Measurements from ENCODE around the gene REX1BD. TPM values are rescaled to one million over a fixed set of nuclear protein-coding genes. Genes with fewer than 3 reads are reported as not detected.

Gene REX1BD
- total and polyA plus RNA-seq, 2 of the 13 experiments (the other 11 are each of a cell fraction or from before 2014, with no cell fraction given), result 7.5 to 25.4 TPM

DNA sequence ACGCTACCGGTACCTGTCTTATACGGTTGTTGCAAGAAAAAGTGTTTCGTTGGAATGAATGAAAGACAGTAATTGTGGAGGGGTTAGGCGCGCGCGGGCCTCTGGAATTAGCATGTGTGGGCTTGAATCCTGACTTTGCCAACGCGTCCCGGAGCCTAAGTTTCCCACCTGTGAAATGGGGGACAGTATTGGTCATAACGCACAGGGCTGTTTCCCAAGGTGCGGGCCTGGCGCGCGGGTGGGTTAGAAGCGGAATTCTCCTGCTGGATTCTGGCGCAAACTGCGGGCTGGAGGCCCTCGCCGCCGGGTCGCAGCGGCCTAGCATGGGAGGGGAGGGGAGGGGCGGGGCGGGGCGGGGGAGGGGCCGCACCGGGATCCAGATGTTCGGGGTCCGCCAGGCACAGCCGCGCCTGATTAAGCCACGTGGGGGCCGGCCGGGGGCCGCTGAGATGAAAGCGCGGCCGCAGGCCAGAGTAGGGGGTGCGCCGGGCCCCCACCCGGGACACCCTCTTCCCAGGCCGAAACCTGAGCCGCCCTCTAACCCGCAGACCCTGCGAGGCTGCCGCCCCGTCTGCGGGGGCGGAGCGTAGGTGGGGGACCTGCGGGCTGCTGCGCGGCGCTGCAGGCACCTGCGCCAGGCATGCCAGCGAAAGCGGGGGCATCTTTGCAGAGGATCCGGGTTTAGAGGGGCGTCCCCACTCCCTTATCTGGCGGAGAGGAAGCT, 22.9 kb downstream of the REX1BD start (continued):
- TF ChIP-seq ZNF615 (CRISPR knock-in tag; IDR thresholded peaks at IDR 0.05; ENCODE audit: borderline replicate concordance), result no peak
- TF ChIP-seq MYC (CRISPR knock-in tag; IDR thresholded peaks at IDR 0.05; ENCODE audit: borderline replicate concordance), result peak; percentile 53
- TF ChIP-seq, protein P1, sequence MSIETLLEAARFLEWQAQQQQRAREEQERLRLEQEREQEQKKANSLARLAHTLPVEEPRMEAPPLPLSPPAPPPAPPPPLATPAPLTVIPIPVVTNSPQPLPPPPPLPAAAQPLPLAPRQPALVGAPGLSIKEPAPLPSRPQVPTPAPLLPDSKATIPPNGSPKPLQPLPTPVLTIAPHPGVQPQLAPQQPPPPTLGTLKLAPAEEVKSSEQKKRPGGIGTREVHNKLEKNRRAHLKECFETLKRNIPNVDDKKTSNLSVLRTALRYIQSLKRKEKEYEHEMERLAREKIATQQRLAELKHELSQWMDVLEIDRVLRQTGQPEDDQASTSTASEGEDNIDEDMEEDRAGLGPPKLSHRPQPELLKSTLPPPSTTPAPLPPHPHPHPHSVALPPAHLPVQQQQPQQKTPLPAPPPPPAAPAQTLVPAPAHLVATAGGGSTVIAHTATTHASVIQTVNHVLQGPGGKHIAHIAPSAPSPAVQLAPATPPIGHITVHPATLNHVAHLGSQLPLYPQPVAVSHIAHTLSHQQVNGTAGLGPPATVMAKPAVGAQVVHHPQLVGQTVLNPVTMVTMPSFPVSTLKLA (IDR thresholded peaks at IDR 0.05), result no peak
- TF ChIP-seq ZNF773 (CRISPR knock-in tag; IDR thresholded peaks at IDR 0.05; ENCODE audit: borderline replicate concordance), result no peak
- TF ChIP-seq SMAD9 (CRISPR knock-in tag; IDR thresholded peaks at IDR 0.05), result no peak
- no peak for TF ChIP-seq TCF12 (IDR thresholded peaks at IDR 0.05)
- TF ChIP-seq TCF12 (CRISPR knock-in tag; IDR thresholded peaks at IDR 0.05), result no peak
- no peak for TF ChIP-seq ZNF101 (CRISPR knock-in tag; IDR thresholded peaks at IDR 0.05; ENCODE audit: borderline replicate concordance, low read depth)
- no peak for TF ChIP-seq SIN3B (IDR thresholded peaks at IDR 0.05; ENCODE audit: low read length)
- TF ChIP-seq ZSCAN20 (CRISPR knock-in tag; IDR thresholded peaks at IDR 0.05; ENCODE audit: borderline replicate concordance), result no peak
- TF ChIP-seq EED (CRISPR knock-in tag; IDR thresholded peaks at IDR 0.05), result no peak
- TF ChIP-seq RORA (CRISPR knock-in tag; IDR thresholded peaks at IDR 0.05), result no peak
- TF ChIP-seq ZFP82 (CRISPR knock-in tag; IDR thresholded peaks at IDR 0.05; ENCODE audit: borderline replicate concordance), result no peak
- TF ChIP-seq SOX6 (IDR thresholded peaks at IDR 0.05), result no peak
- TF ChIP-seq SOX6 (CRISPR knock-in tag; IDR thresholded peaks at IDR 0.05), result no peak
- TF ChIP-seq, protein P2, sequence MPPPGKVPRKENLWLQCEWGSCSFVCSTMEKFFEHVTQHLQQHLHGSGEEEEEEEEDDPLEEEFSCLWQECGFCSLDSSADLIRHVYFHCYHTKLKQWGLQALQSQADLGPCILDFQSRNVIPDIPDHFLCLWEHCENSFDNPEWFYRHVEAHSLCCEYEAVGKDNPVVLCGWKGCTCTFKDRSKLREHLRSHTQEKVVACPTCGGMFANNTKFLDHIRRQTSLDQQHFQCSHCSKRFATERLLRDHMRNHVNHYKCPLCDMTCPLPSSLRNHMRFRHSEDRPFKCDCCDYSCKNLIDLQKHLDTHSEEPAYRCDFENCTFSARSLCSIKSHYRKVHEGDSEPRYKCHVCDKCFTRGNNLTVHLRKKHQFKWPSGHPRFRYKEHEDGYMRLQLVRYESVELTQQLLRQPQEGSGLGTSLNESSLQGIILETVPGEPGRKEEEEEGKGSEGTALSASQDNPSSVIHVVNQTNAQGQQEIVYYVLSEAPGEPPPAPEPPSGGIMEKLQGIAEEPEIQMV (CRISPR knock-in tag; IDR thresholded peaks at IDR 0.05; ENCODE audit: low read depth), result no peak
- no peak for TF ChIP-seq NR1H2 (CRISPR knock-in tag; IDR thresholded peaks at IDR 0.05; ENCODE audit: borderline replicate concordance, low read depth)
- TF ChIP-seq ZKSCAN8 (CRISPR knock-in tag; IDR thresholded peaks at IDR 0.05; ENCODE audit: borderline replicate concordance), result no peak
- no peak for TF ChIP-seq ZNF672 (CRISPR knock-in tag; IDR thresholded peaks at IDR 0.05)
- TF ChIP-seq, protein P3, sequence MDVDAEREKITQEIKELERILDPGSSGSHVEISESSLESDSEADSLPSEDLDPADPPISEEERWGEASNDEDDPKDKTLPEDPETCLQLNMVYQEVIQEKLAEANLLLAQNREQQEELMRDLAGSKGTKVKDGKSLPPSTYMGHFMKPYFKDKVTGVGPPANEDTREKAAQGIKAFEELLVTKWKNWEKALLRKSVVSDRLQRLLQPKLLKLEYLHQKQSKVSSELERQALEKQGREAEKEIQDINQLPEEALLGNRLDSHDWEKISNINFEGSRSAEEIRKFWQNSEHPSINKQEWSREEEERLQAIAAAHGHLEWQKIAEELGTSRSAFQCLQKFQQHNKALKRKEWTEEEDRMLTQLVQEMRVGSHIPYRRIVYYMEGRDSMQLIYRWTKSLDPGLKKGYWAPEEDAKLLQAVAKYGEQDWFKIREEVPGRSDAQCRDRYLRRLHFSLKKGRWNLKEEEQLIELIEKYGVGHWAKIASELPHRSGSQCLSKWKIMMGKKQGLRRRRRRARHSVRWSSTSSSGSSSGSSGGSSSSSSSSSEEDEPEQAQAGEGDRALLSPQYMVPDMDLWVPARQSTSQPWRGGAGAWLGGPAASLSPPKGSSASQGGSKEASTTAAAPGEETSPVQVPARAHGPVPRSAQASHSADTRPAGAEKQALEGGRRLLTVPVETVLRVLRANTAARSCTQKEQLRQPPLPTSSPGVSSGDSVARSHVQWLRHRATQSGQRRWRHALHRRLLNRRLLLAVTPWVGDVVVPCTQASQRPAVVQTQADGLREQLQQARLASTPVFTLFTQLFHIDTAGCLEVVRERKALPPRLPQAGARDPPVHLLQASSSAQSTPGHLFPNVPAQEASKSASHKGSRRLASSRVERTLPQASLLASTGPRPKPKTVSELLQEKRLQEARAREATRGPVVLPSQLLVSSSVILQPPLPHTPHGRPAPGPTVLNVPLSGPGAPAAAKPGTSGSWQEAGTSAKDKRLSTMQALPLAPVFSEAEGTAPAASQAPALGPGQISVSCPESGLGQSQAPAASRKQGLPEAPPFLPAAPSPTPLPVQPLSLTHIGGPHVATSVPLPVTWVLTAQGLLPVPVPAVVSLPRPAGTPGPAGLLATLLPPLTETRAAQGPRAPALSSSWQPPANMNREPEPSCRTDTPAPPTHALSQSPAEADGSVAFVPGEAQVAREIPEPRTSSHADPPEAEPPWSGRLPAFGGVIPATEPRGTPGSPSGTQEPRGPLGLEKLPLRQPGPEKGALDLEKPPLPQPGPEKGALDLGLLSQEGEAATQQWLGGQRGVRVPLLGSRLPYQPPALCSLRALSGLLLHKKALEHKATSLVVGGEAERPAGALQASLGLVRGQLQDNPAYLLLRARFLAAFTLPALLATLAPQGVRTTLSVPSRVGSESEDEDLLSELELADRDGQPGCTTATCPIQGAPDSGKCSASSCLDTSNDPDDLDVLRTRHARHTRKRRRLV (CRISPR knock-in tag; IDR thresholded peaks at IDR 0.05), result no peak
- no peak for TF ChIP-seq PHB2 (IDR thresholded peaks at IDR 0.05; ENCODE audit: partially characterized antibody)
